Testis (tissue), 2 donors: ENCODE measurements around the gene TMEM63B.

Experiments used
- CTCF ChIP-seq, 3 experiments: fragments of 450-650 bp in 2 of 3; fragments of 200-600 bp in 1 of 3; sonication (generic) in 1 of 3; IDR thresholded peaks; one replicate each; pipeline ENCODE4 v1.5.1; 2016 to 2019; ENCODE audit warnings: antibody characterized with exemption in 3 of 3, mild to moderate bottlenecking in 2 of 3, moderate library complexity in 1 of 3
- POLR2A ChIP-seq: fragments of 450-650 bp; IDR thresholded peaks from one replicate; pipeline ENCODE4 v1.6.1; 2017; ENCODE audit warnings: antibody characterized with exemption, mild to moderate bottlenecking, moderate library complexity

GRCh38 chr6:44133981-44134711 lies 6.8 kb downstream of the TMEM63B start:
- no peak for TF ChIP-seq POLR2A
- no peak for TF ChIP-seq CTCF (IDR thresholded peaks at IDR 0.05)
